ENCODE results near the gene GEN1. TPM values are rescaled to one million over a fixed set of nuclear protein-coding genes. Genes with fewer than 3 reads are reported as not detected.

The GEN1 gene
- total RNA-seq, 1 donor from 2014 or later: 21.7 TPM

DNA sequence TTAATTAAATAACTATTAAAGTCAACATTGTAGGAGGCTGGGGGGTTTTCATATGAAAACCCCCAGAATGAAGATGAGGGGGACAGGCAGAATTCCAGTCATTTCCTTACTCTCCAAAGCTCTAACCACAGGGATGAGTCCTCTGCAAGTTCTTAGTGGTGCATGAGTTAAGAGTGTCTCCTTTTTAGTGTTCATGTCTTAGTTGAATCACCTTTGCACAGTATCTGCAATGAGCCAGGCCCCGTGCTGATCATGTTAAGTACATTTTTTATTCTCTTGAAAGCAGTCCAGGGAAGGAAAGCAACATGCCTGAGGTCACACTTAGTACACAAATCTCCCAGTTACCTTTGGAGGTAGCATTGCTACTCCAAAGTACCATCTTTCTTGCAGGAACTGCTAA, 36.6 kb downstream of the GEN1 start:
- no peaks in the 10 kb centered on the region for H3K9me3 Mint-ChIP-seq (ENCODE audit: low read depth)
- H3K36me3 Mint-ChIP-seq (ENCODE audit: insufficient read depth): no peaks in the 10 kb centered on the region
- H3K4me3 Mint-ChIP-seq (ENCODE audit: low read depth): no peak overlapping the region
- H3K27ac Mint-ChIP-seq: no peak overlapping the region
- TF ChIP-seq, protein P1, sequence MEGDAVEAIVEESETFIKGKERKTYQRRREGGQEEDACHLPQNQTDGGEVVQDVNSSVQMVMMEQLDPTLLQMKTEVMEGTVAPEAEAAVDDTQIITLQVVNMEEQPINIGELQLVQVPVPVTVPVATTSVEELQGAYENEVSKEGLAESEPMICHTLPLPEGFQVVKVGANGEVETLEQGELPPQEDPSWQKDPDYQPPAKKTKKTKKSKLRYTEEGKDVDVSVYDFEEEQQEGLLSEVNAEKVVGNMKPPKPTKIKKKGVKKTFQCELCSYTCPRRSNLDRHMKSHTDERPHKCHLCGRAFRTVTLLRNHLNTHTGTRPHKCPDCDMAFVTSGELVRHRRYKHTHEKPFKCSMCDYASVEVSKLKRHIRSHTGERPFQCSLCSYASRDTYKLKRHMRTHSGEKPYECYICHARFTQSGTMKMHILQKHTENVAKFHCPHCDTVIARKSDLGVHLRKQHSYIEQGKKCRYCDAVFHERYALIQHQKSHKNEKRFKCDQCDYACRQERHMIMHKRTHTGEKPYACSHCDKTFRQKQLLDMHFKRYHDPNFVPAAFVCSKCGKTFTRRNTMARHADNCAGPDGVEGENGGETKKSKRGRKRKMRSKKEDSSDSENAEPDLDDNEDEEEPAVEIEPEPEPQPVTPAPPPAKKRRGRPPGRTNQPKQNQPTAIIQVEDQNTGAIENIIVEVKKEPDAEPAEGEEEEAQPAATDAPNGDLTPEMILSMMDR (IDR thresholded peaks at IDR 0.05; ENCODE audit: unreplicated experiment): no peak
- DNase-seq (ENCODE audit: low spot score, unreplicated experiment): no peak
- H3K4me1 Mint-ChIP-seq (ENCODE audit: low read depth): no peaks in the 10 kb centered on the region
- H3K27me3 Mint-ChIP-seq: peaks cover 24% of the 10 kb centered on the region

GRCh38 chr2:17791121-17791816, 37.3 kb downstream of the GEN1 start:
- Mint-ChIP-seq H3K9me3 (ENCODE audit: low read depth) (no peaks in the 10 kb centered on the region), H3K27me3 (peaks cover 24% of the 10 kb centered on the region), H3K4me1 (ENCODE audit: low read depth) (no peaks in the 10 kb centered on the region), H3K4me3 (ENCODE audit: low read depth) (no peak overlapping the region), H3K27ac (no peak overlapping the region), H3K36me3 (ENCODE audit: insufficient read depth) (no peaks in the 10 kb centered on the region)
- no peak for DNase-seq (ENCODE audit: low spot score, unreplicated experiment)
- TF ChIP-seq, protein P1 (IDR thresholded peaks at IDR 0.05; ENCODE audit: unreplicated experiment): no peak

DNA sequence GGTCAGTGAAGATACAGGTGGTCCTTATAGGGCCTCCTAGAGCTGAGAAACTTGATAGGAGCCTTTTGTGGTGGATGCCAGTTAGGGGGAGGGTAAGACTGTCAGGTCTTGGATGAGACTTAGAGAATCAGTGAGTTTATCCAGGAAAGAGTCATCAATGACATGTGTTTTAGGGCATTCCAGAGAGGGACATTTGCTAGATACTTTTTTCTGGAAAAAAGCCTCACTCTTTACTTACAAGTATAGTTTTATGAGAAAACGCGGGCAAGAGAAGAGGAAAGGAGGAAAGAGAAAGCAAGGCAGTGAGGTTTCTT, 37.8 kb downstream of the GEN1 start:
- TF ChIP-seq, protein P1 (IDR thresholded peaks at IDR 0.05; ENCODE audit: unreplicated experiment): no peak
- H3K4me3 Mint-ChIP-seq (ENCODE audit: low read depth): no peak overlapping the region
- no peak for DNase-seq (ENCODE audit: low spot score, unreplicated experiment)
- H3K36me3 Mint-ChIP-seq (ENCODE audit: insufficient read depth): no peaks in the 10 kb centered on the region
- H3K4me1 Mint-ChIP-seq (ENCODE audit: low read depth): no peaks in the 10 kb centered on the region
- H3K9me3 Mint-ChIP-seq (ENCODE audit: low read depth): no peaks in the 10 kb centered on the region
- peaks cover 24% of the 10 kb centered on the region for H3K27me3 Mint-ChIP-seq
- H3K27ac Mint-ChIP-seq: no peak overlapping the region

DNA sequence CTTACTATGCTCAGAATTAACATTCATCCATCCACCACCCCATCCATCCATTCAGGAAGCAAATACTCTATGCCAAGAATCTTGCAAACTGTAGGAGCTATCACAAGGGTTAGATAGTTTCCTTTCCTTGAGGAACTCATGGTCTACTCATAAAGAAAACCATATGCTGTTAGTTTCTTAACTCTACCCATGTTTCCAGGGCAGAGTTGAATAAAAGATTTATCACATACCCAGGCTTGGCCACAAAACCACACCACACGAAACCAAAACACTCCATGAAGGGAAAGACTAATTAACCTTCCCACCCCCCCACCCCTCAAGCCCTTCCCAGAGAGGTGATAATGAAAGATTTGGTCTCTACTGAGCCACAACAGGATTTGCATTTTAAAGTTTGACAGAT, 38.6 kb downstream of the GEN1 start:
- no peak overlapping the region for H3K4me3 Mint-ChIP-seq (ENCODE audit: low read depth)
- H3K27me3 Mint-ChIP-seq: peaks cover 22% of the 10 kb centered on the region
- no peak overlapping the region for H3K27ac Mint-ChIP-seq
- H3K9me3 Mint-ChIP-seq (ENCODE audit: low read depth): no peaks in the 10 kb centered on the region
- H3K4me1 Mint-ChIP-seq (ENCODE audit: low read depth): no peaks in the 10 kb centered on the region
- no peak for DNase-seq (ENCODE audit: low spot score, unreplicated experiment)
- no peaks in the 10 kb centered on the region for H3K36me3 Mint-ChIP-seq (ENCODE audit: insufficient read depth)
- TF ChIP-seq, protein P1 (IDR thresholded peaks at IDR 0.05; ENCODE audit: unreplicated experiment): no peak

DNA sequence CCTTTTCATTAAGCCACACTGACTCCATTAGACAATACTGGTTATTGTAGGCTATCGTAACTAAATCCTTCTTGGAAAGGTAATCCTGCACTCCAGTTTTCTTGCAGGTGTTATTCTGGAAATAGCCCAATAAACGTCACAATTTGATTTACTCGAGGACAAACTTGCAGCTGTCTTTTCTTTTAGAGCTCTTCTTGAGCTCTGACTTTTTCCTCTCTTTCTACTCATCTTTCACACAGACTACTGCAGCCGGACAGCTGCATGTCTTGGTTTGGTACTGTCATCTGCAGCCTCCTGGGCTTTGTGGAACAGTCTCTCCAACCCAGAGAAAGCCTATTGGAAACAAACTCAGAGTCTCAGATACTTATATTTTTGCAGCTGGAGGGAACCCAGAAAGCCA, 39.4 kb downstream of the GEN1 start:
- TF ChIP-seq, protein P1 (IDR thresholded peaks at IDR 0.05; ENCODE audit: unreplicated experiment): no peak
- Mint-ChIP-seq H3K27me3 (peaks cover 22% of the 10 kb centered on the region), H3K4me3 (ENCODE audit: low read depth) (no peak overlapping the region)

More for the DNA sequence above, 39.4 kb downstream of the GEN1 start:
- H3K36me3 Mint-ChIP-seq (ENCODE audit: insufficient read depth): no peaks in the 10 kb centered on the region
- H3K4me1 Mint-ChIP-seq (ENCODE audit: low read depth): no peaks in the 10 kb centered on the region
- DNase-seq (ENCODE audit: low spot score, unreplicated experiment): no peak
- no peaks in the 10 kb centered on the region for H3K9me3 Mint-ChIP-seq (ENCODE audit: low read depth)
- H3K27ac Mint-ChIP-seq: no peak overlapping the region
